Iris pigment epithelial cell (primary cell): ENCODE data around the gene RGN.
A peak's percentile ranks its signal among the peaks of the same experiment; 100 is the strongest.
"Not testable (repeated sequence)": the region's sequence is repeated elsewhere in the genome, so short reads cannot be mapped to it uniquely, and the experiment has no call there.

Source experiments
- DNase-seq: peaks from one replicate; pipeline ENCODE4 v3.0.0-alpha.2; 2011; ENCODE audit warnings: low read depth

RGN gene

GRCh38 chrX:47116551-47117110 is 38.4 kb downstream of the RGN start:
- not testable (repeated sequence) for DNase-seq

- DNase-seq = not testable (repeated sequence)
Observed at GRCh38 chrX:47124466-47124865, 46.2 kb downstream of the RGN start.

- DNase-seq = peak; percentile 96
Observed at GRCh38 chrX:47129157-47129898, 51.1 kb downstream of the RGN start.

GRCh38 chrX:47129899-47130358 is 51.7 kb downstream of the RGN start:
- DNase-seq = no peak

- DNase-seq = no peak
Observed at GRCh38 chrX:47133493-47133892, 55.2 kb downstream of the RGN start.

GRCh38 chrX:47135650-47136049 is 57.4 kb downstream of the RGN start:
- peak; percentile 82 for DNase-seq

- no peak for DNase-seq
Observed at GRCh38 chrX:47138171-47138570, 59.9 kb downstream of the RGN start.
